ENCODE data around the gene ZBTB7C. TPM values are rescaled to one million over a fixed set of nuclear protein-coding genes. Genes with fewer than 3 reads are reported as not detected.

ZBTB7C gene
- total and polyA plus RNA-seq, 2 of the 4 experiments (the other 2 are of a cell fraction), result not detected

- Histone ChIP-seq H3K9me1 (ENCODE audit: insufficient read depth, low read length) (no peaks in the 10 kb centered on the region), H2BK5ac (ENCODE audit: low read depth, low read length, poor library complexity, severe bottlenecking) (no peak overlapping the region), H3K9ac (ENCODE audit: low read depth, low read length) (no peak overlapping the region), H2AK9ac (replicated peaks; ENCODE audit: low read depth, low read length, poor library complexity) (no peak overlapping the region), H3K4me1 (ENCODE audit: control insufficient read depth, insufficient read depth, low read length) (no peaks in the 10 kb centered on the region; the same call in 1 of the 2 replicates), H3K27me3 (ENCODE audit: control insufficient read depth, insufficient read depth, low read length) (peaks cover 36% of the 10 kb centered on the region), H2BK120ac (ENCODE audit: low read depth, low read length) (no peak overlapping the region), H4K5ac (ENCODE audit: low read depth, low read length) (no peak overlapping the region), H4K8ac (ENCODE audit: low read depth in 2 of 2, low read length in 2 of 2) (no peak overlapping the region), H3K79me1 (ENCODE audit: low read depth in 1 of 2, low read length in 2 of 2) (no peaks in the 10 kb centered on the region), H3K23ac (ENCODE audit: low read depth, low read length) (no peak overlapping the region), H2BK20ac (ENCODE audit: low read depth, low read length) (no peak overlapping the region), H4K91ac (ENCODE audit: insufficient read depth, low read depth, low read length) (no peak overlapping the region), H3K18ac (ENCODE audit: low read depth, low read length) (no peak overlapping the region), H2BK15ac (ENCODE audit: low read depth, low read length) (no peak overlapping the region), H3K4me3 (ENCODE audit: insufficient read depth, low read depth, low read length) (no peak overlapping the region), H3K56ac (ENCODE audit: extremely low read depth, insufficient read depth, low read length) (no peak overlapping the region), H3K27ac (ENCODE audit: insufficient read depth, low read length) (no peak overlapping the region), H3K36me3 (ENCODE audit: control insufficient read depth, insufficient read depth, low read length) (no peaks in the 10 kb centered on the region), H2AK5ac (ENCODE audit: low read depth, low read length) (no peak overlapping the region), H2AFZ (replicated peaks; ENCODE audit: low read length, poor library complexity) (no peak overlapping the region), H3K14ac (replicated peaks; ENCODE audit: low read depth, low read length) (no peak overlapping the region), H3K4ac (ENCODE audit: low read depth, low read length) (no peak overlapping the region), H3K9me3 (ENCODE audit: control insufficient read depth, insufficient read depth, low read length) (no peaks in the 10 kb centered on the region; the same call in 1 of the 2 replicates), H3K4me2 (ENCODE audit: low read depth, low read length) (no peak overlapping the region), H4K20me1 (ENCODE audit: insufficient read depth, low read length) (no peaks in the 10 kb centered on the region)
- TF ChIP-seq RFX5 (IDR thresholded peaks at IDR 0.05; ENCODE audit: low read depth, low read length) (no peak), ELK1 (IDR thresholded peaks at IDR 0.05; ENCODE audit: borderline replicate concordance, low read depth, low read length) (no peak), FOS (IDR thresholded peaks at IDR 0.05; ENCODE audit: low read depth, low read length) (no peak), CHD1 (IDR thresholded peaks at IDR 0.05; ENCODE audit: low read depth, low read length) (no peak), RAD21 (IDR thresholded peaks at IDR 0.05; ENCODE audit: low read length) (no peak), NFE2L2 (IDR thresholded peaks at IDR 0.05; ENCODE audit: low read depth, low read length) (no peak), MXI1 (IDR thresholded peaks at IDR 0.05; ENCODE audit: borderline replicate concordance, low read depth, low read length) (no peak), MAZ (IDR thresholded peaks at IDR 0.05; ENCODE audit: borderline replicate concordance, low read depth, low read length) (no peak), MAFK (IDR thresholded peaks at IDR 0.05; ENCODE audit: low read depth, low read length) (no peak), POLR2A (IDR thresholded peaks at IDR 0.05; ENCODE audit: low read depth, low read length) (no peak)
- 43% methylated on average over 1 of the region's 3 CpGs; no CpG with 5 or more reads in 1 of the 2 experiments for WGBS, 2 experiments (ENCODE audit: extremely low coverage in 2 of 2, insufficient read length in 1 of 2)
- intact Hi-C loops (cut with micrococcal nuclease), result no loop called here
- BruUV-seq (replicated peaks), result no TSS peak
- in situ Hi-C loops (cut with MboI; ENCODE audit: low sequenced_read_pairs), result no loop called here
- dilution Hi-C loops (cut with HindIII; ENCODE audit: low sequenced_read_pairs, unreplicated experiment), result no loop called here
- ATAC-seq (ENCODE audit: low read depth), result no peak
- ChIA-PET POLR2A (ENCODE audit: unreplicated experiment) (no interaction called here), CTCF (no interaction called here)
- DNase-seq, result no peak
Observed at GRCh38 chr18:48413342-48413741, 4.2 kb upstream of the ZBTB7C start.
